Psoas muscle (tissue), 8 donors: ENCODE measurements around the gene TRIM15. TPM values are rescaled to one million over a fixed set of nuclear protein-coding genes. Genes with fewer than 3 reads are reported as not detected.
A peak's percentile ranks its signal among the peaks of the same experiment; 100 is the strongest.
"Not testable (repeated sequence)": the region's sequence is repeated elsewhere in the genome, so short reads cannot be mapped to it uniquely, and the experiment has no call there.

ENCODE experiments used
- ATAC-seq, 4 donors: fragments of 200-7000 bp; cut with Tn5 transposase; one replicate each; pipeline ENCODE4 v1.9.1; 2020; ENCODE audit warnings: moderate library complexity in 3 of 4, mild to moderate bottlenecking in 2 of 4
- DNase-seq, 2 donors: peaks; one replicate each; pipeline ENCODE4 v3.0.0-alpha.2; 2020
- H3K27ac ChIP-seq: fragments of 200-600 bp; one replicate; pipeline ENCODE4 v1.8.0; 2022
- H3K27me3 ChIP-seq, 3 donors: fragments of 200-600 bp in 1 of 3; one replicate each; pipeline versions ENCODE4 v1.6.1 to v1.8.0; 2013 to 2022; ENCODE audit warnings: low read length in 2 of 3, mild to moderate bottlenecking in 2 of 3, moderate library complexity in 1 of 3; ENCODE audit not compliant: insufficient read depth in 3 of 3
- H3K36me3 ChIP-seq, 2 donors: fragments of 200-600 bp in 1 of 2; one replicate each; pipeline versions ENCODE4 v1.6.1 to v1.8.0; 2013 to 2022; ENCODE audit warnings: low read depth in 1 of 2, mild to moderate bottlenecking in 1 of 2, moderate library complexity in 1 of 2; ENCODE audit not compliant: insufficient read depth in 1 of 2
- H3K4me1 ChIP-seq: fragments of 200-600 bp; one replicate; pipeline ENCODE4 v1.8.0; 2022
- H3K4me3 ChIP-seq: fragments of 200-600 bp; one replicate; pipeline ENCODE4 v1.8.0; 2022; ENCODE audit warnings: mild to moderate bottlenecking
- H3K9me3 ChIP-seq: fragments of 200-600 bp; one replicate; pipeline ENCODE4 v1.8.0; 2022
- WGBS, 3 donors: extraction: QIAGEN DNeasy Blood & Tissue Kit; methylation state at CpG; one replicate each; pipeline versions ENCODE4 v1.1.6 to v1.1.7; 2013; 5-methylcytosine and 5-hydroxymethylcytosine counted together
- intact Hi-C, 2 donors: fragments of 100-400 bp; cut with DNase I; formaldehyde crosslinking; loops; one replicate each; pipeline versions ENCODE4 v1.11.0 to v1.14.2; 2022
- polyA plus RNA-seq, 3 donors: library from polyadenylated mRNA; stranded (reverse); fragments of 200-250 nt; gene quantifications; one replicate each; pipeline ENCODE4 v1.2.3, GENCODE V29; 2013
- total RNA-seq, 4 donors: library from RNA; stranded (reverse); fragmentation: NEBNext Ultra II Directional in 2 of 4; extraction: Animal tissue kit (Norgen Biotek cat#: 25700) in 2 of 4; gene quantifications; one replicate each; pipeline versions ENCODE4 v1.2.1 to v1.2.4, GENCODE V29; 2021 to 2023
- TF ChIP-seq, protein P1 (sequence below): fragments of 200-600 bp; IDR thresholded peaks from one replicate; pipeline ENCODE4 v1.8.0; 2022; ENCODE audit warnings: antibody characterized with exemption
- donor health status: healthy with polysubstance abuse.
- donor health status: DM: no; HTN: no; CAD: no; lungs with moderate emphysema.
- donor health status: Bipolar disorder and iron deficiency.
- donor health status: healthy.
- donor health status: DM: yes; HTN: yes; CAD: no.
- donor health status: DM: no; HTN: no; CAD: no.
- donor health status: DM: no; HTN: no; CAD: no.
- donor health status: DM: yes; HTN: yes; CAD: no.

The TRIM15 gene
- total and polyA plus RNA-seq, 7 donors: 0.01 TPM; not detected in 6

GRCh38 chr6:30164714-30165113 lies 1.4 kb downstream of the TRIM15 start:
- H3K27ac ChIP-seq: no peak overlapping the region

DNA sequence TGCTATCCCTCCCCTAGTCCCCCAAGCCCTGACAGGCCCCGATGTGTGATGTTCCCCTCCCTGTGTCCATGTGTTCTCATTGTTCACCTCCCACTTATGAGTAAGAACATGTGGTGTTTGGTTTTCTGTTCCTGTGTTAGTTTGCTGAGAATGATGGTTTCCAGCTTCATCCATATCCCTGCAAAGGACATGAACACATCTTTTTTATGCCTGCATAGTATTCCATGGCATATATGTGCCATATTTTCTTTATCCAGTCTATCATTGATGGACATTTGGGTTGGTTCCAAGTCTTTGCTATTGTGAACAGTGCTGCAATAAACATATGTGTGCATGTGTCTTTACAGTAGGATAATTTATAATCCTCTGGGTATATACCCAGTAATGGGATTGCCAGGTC lies 1.9 kb downstream of the TRIM15 start:
- intact Hi-C loops, H3K27ac ChIP-seq, H3K36me3 ChIP-seq, H3K9me3 ChIP-seq, H3K4me3 ChIP-seq, H3K4me1 ChIP-seq, DNase-seq, ATAC-seq: not testable (repeated sequence)
- WGBS, 3 donors: 87 to 96% (median 89%) methylated on average over 1 of the region's 1 CpG
- peaks cover 0 to 27% (median 0%) of the 10 kb centered on the region in 3 donors for H3K27me3 ChIP-seq

More at GRCh38 chr6:30164714-30165113, 1.4 kb downstream of the TRIM15 start:
- WGBS, 3 donors: 84 to 87% (median 85%) methylated on average over 4 of the region's 4 CpGs
- TF ChIP-seq, protein P1, sequence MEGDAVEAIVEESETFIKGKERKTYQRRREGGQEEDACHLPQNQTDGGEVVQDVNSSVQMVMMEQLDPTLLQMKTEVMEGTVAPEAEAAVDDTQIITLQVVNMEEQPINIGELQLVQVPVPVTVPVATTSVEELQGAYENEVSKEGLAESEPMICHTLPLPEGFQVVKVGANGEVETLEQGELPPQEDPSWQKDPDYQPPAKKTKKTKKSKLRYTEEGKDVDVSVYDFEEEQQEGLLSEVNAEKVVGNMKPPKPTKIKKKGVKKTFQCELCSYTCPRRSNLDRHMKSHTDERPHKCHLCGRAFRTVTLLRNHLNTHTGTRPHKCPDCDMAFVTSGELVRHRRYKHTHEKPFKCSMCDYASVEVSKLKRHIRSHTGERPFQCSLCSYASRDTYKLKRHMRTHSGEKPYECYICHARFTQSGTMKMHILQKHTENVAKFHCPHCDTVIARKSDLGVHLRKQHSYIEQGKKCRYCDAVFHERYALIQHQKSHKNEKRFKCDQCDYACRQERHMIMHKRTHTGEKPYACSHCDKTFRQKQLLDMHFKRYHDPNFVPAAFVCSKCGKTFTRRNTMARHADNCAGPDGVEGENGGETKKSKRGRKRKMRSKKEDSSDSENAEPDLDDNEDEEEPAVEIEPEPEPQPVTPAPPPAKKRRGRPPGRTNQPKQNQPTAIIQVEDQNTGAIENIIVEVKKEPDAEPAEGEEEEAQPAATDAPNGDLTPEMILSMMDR: no peak
- intact Hi-C loops: no loop called here
- Histone ChIP-seq H3K36me3 (no peaks in the 10 kb centered on the region), H3K4me3 (no peak overlapping the region), H3K4me1 (no peaks in the 10 kb centered on the region), H3K27me3 (peaks cover 0 to 23% (median 0%) of the 10 kb centered on the region in 3 donors), H3K9me3 (no peaks in the 10 kb centered on the region)
- no peak for ATAC-seq
- DNase-seq: no peak

DNA sequence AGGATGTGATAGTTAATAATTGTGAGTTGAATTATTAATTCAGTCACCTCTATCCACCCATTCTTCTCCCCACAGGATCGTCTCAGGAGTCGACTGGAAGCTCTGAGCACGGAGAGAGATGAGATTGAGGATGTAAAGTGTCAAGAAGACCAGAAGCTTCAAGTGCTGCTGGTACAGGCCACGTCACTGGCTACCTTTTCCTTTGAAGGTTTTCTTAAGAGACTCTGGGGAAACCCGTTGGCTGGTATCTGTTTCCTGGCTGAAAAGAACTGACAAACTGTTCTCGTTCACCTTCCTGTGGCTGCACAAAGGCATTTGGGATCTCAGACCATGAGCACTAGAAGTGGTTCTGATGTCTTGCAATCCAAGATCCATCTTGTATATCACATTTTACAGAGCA lies 3.8 kb downstream of the TRIM15 start:
- WGBS, 3 donors: 59 to 68% (median 61%) methylated on average over 6 of the region's 6 CpGs
- DNase-seq: no peak
- Histone ChIP-seq H3K4me1 (no peaks in the 10 kb centered on the region), H3K27ac (no peak overlapping the region), H3K4me3 (no peak overlapping the region), H3K9me3 (no peaks in the 10 kb centered on the region), H3K36me3 (no peaks in the 10 kb centered on the region), H3K27me3 (peaks cover 0 to 45% (median 5%) of the 10 kb centered on the region in 3 donors)
- intact Hi-C loops: no loop called here
- no peak for ATAC-seq
- TF ChIP-seq, protein P1: no peak

GRCh38 chr6:30168741-30169140 lies 5.4 kb downstream of the TRIM15 start:
- TF ChIP-seq, protein P1: no peak
- DNase-seq (no peak), ATAC-seq (no peak)
- Histone ChIP-seq H3K36me3 (no peaks in the 10 kb centered on the region), H3K4me3 (no peak overlapping the region), H3K4me1 (no peaks in the 10 kb centered on the region), H3K27ac (no peak overlapping the region), H3K9me3 (no peaks in the 10 kb centered on the region), H3K27me3 (peaks cover 0 to 54% (median 5%) of the 10 kb centered on the region in 3 donors)
- 60 to 74% (median 61%) methylated on average over 1 of the region's 1 CpG for WGBS, 3 donors
- intact Hi-C loops: no loop called here

DNA sequence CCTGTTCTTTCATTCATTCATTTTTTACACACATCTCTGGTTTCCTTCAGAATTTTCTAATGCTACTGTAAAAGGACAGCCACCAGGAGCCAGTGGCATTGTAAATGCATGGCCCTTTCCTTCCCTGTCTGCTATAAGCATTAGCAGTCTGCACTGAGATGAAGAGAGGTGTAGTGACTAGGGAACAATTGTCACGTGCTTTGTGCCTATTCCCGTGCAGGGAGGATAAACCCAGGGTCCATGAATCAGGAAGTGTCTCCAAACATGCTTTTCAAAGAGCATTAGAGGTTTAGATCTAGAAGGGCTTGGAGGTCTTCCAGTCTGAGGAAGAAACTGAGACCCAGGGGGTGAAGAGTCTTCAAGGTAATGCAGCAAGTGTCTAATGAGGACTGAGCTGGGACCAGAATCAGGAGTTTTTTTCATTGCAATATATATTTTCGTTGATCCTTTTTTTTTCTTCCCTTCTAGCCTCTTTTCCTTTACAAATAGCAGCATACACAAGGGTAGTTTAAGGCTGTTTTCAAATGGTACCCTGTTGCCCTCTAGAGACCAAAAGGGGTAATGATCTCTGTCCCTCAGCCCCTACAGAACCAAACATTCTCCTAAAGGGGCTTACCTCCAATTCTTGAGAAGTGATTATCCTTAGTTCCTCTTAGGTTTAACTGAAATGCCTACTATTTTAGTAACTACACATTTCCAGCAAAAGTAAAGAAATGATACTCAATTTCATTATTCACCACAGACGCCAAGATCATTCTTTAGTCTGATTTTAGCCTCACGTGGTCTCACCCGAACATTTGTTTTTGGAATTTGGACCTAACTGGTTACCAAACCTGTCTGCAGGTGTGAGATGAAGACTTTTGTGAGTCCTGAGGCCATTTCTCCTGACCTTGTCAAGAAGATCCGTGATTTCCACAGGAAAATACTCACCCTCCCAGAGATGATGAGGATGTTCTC lies 6.6 kb downstream of the TRIM15 start:
- H3K27me3 ChIP-seq: peaks cover 3 to 55% (median 5%) of the 10 kb centered on the region in 3 donors
- no peak overlapping the region for H3K27ac ChIP-seq
- intact Hi-C loops: loop anchor here in 1 of 2 donors (5.0 kb wide), 1 partner anchor 68 kb away; no protein-coding TSS in a partner anchor
- H3K4me1 ChIP-seq: no peaks in the 10 kb centered on the region
- WGBS, 3 donors: 27 to 30% (median 28%) methylated on average over 7 of the region's 7 CpGs
- ATAC-seq: peak in 3 of 4 donors; percentile 44 to 69 (median 64)
- DNase-seq: no peak
- H3K4me3 ChIP-seq: no peak overlapping the region
- H3K9me3 ChIP-seq: no peaks in the 10 kb centered on the region
- no peaks in the 10 kb centered on the region for H3K36me3 ChIP-seq
- TF ChIP-seq, protein P1: peak; percentile 61
